ENCODE results near the gene DHRS4L2.
"Not testable (repeated sequence)": the region's sequence is repeated elsewhere in the genome, so short reads cannot be mapped to it uniquely, and the experiment has no call there.

DHRS4L2 gene

DNA sequence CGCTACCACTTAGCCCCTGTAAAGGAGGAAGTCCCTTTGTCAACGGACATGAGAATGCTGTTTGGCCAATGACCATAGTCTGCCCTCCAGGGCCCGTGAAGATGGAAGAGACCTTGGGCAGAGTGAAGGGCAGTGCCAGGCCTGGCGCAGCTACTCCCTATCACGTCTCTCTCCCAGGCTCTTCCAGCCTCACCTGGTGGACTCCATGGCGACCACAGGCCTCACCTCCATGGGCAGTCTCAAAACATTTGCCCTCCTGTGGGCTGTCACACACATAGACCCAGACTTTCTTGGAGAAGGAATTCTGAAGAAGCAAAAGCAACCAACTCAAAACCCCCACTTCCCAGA, 35.6 kb upstream of the DHRS4L2 start:
- peak overlapping the region in 4 of 5 donors; percentile 80 to 99 (median 96) for H3K9ac ChIP-seq (ENCODE audit: low read length in 5 of 5)
- not testable (repeated sequence) for H3K27me3 ChIP-seq (ENCODE audit: control insufficient read depth in 5 of 5, insufficient read depth in 4 of 5, low read length in 5 of 5); H3K9me3 ChIP-seq (ENCODE audit: control insufficient read depth in 5 of 5, low read length in 5 of 5); H3K36me3 ChIP-seq (ENCODE audit: control insufficient read depth in 5 of 5, insufficient read depth in 5 of 5, low read length in 5 of 5)
- peaks cover 0 to 39% (median 28%) of the 10 kb centered on the region in 5 donors for H3K4me1 ChIP-seq (ENCODE audit: control insufficient read depth in 5 of 5, insufficient read depth in 5 of 5, low read length in 5 of 5)
- H3K27ac ChIP-seq (ENCODE audit: low read depth, low read length), result peak overlapping the region; percentile 91
- H3K4me3 ChIP-seq (ENCODE audit: low read depth in 1 of 5, low read length in 5 of 5), result peak overlapping the region; percentile 85 to 99 (median 96)

DNA sequence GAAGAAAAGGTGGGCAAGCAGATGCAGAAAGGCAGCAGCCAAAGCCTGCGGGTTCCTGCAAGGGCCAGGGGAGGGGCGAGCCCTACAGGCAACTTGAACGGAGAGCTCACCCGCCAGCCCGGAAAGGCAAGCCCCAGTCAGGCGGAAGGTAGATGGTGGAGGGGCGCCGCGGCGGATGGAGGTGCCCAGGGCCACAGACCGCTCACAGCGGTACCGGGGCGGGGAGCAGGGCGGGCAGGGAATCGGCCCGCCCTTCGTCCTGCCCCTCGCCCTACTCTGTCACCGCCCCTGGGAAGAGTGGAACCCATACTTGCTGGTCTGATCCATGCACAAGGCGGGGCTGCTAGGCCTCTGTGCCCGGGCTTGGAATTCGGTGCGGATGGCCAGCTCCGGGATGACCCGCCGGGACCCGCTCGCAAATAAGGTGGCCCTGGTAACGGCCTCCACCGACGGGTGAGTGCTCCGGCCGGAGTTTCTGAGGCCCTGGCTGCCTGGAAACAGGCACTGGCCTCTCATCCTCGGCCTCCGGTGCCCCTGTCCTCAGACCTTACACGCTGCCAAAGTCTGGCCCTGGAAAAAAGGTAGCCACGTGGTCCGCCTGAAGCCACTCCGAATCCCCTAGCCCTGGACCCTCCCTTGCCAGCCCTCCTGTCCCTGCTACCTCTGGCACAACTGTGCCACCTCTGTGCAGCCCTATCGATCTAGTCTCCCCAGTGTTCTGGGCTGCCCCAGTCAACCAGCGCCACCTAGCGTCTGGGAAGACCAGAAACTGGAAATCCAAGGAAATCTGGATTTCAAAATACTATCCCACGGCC, 35.1 kb upstream of the DHRS4L2 start, which contains the start of gene DHRS4:
Gene DHRS4 (plus strand): TSS at position 307 of the 815 bp plus-strand sequence. CDS start 19 bp downstream, at position 326.
- Histone ChIP-seq H3K4me3 (ENCODE audit: low read depth in 1 of 5, low read length in 5 of 5) (peak within 1 kb of the TSS; percentile 94 to 99 (median 96)), H3K4me1 (ENCODE audit: control insufficient read depth in 5 of 5, insufficient read depth in 5 of 5, low read length in 5 of 5) (peaks cover 0 to 39% (median 28%) of the 10 kb centered on the region in 5 donors), H3K27ac (ENCODE audit: low read depth, low read length) (peak within 1 kb of the TSS; percentile 91), H3K27me3 (ENCODE audit: control insufficient read depth in 5 of 5, insufficient read depth in 4 of 5, low read length in 5 of 5) (no peaks in the 10 kb centered on the region), H3K36me3 (ENCODE audit: control insufficient read depth in 5 of 5, insufficient read depth in 5 of 5, low read length in 5 of 5) (peaks cover 0 to 8% (median 0%) of the 10 kb centered on the region in 5 donors), H3K9me3 (ENCODE audit: control insufficient read depth in 5 of 5, low read length in 5 of 5) (no peaks in the 10 kb centered on the region), H3K9ac (ENCODE audit: low read length in 5 of 5) (peak within 1 kb of the TSS; percentile 80 to 99 (median 96))

GRCh38 chr14:23954279-23954614, 34.5 kb upstream of the DHRS4L2 start:
- peak overlapping the region; percentile 80 to 99 (median 96) for H3K9ac ChIP-seq (ENCODE audit: low read length in 5 of 5)
- peaks cover 0 to 39% (median 28%) of the 10 kb centered on the region in 5 donors for H3K4me1 ChIP-seq (ENCODE audit: control insufficient read depth in 5 of 5, insufficient read depth in 5 of 5, low read length in 5 of 5)
- H3K27ac ChIP-seq (ENCODE audit: low read depth, low read length), result peak overlapping the region; percentile 91
- H3K9me3 ChIP-seq (ENCODE audit: control insufficient read depth in 5 of 5, low read length in 5 of 5); H3K36me3 ChIP-seq (ENCODE audit: control insufficient read depth in 5 of 5, insufficient read depth in 5 of 5, low read length in 5 of 5); H3K27me3 ChIP-seq (ENCODE audit: control insufficient read depth in 5 of 5, insufficient read depth in 4 of 5, low read length in 5 of 5): not testable (repeated sequence)
- peak overlapping the region; percentile 94 to 99 (median 96) for H3K4me3 ChIP-seq (ENCODE audit: low read depth in 1 of 5, low read length in 5 of 5)

- H3K27me3 ChIP-seq (ENCODE audit: control insufficient read depth in 5 of 5, insufficient read depth in 4 of 5, low read length in 5 of 5); H3K36me3 ChIP-seq (ENCODE audit: control insufficient read depth in 5 of 5, insufficient read depth in 5 of 5, low read length in 5 of 5); H3K9me3 ChIP-seq (ENCODE audit: control insufficient read depth in 5 of 5, low read length in 5 of 5); H3K9ac ChIP-seq (ENCODE audit: low read length in 5 of 5); H3K27ac ChIP-seq (ENCODE audit: low read depth, low read length); H3K4me3 ChIP-seq (ENCODE audit: low read depth in 1 of 5, low read length in 5 of 5): not testable (repeated sequence)
- peaks cover 0 to 39% (median 28%) of the 10 kb centered on the region in 5 donors for H3K4me1 ChIP-seq (ENCODE audit: control insufficient read depth in 5 of 5, insufficient read depth in 5 of 5, low read length in 5 of 5)
These were observed 33.8 kb upstream of the DHRS4L2 start for GRCh38 chr14:23954965-23955364.

GRCh38 chr14:23955811-23956210, 32.9 kb upstream of the DHRS4L2 start:
- not testable (repeated sequence) for H3K36me3 ChIP-seq (ENCODE audit: control insufficient read depth in 5 of 5, insufficient read depth in 5 of 5, low read length in 5 of 5); H3K9ac ChIP-seq (ENCODE audit: low read length in 5 of 5); H3K9me3 ChIP-seq (ENCODE audit: control insufficient read depth in 5 of 5, low read length in 5 of 5); H3K27me3 ChIP-seq (ENCODE audit: control insufficient read depth in 5 of 5, insufficient read depth in 4 of 5, low read length in 5 of 5); H3K27ac ChIP-seq (ENCODE audit: low read depth, low read length); H3K4me3 ChIP-seq (ENCODE audit: low read depth in 1 of 5, low read length in 5 of 5)
- peaks cover 0 to 39% (median 28%) of the 10 kb centered on the region in 5 donors for H3K4me1 ChIP-seq (ENCODE audit: control insufficient read depth in 5 of 5, insufficient read depth in 5 of 5, low read length in 5 of 5)

GRCh38 chr14:23957913-23958569, 30.7 kb upstream of the DHRS4L2 start:
- H3K27me3 ChIP-seq (ENCODE audit: control insufficient read depth in 5 of 5, insufficient read depth in 4 of 5, low read length in 5 of 5); H3K4me3 ChIP-seq (ENCODE audit: low read depth in 1 of 5, low read length in 5 of 5); H3K36me3 ChIP-seq (ENCODE audit: control insufficient read depth in 5 of 5, insufficient read depth in 5 of 5, low read length in 5 of 5); H3K27ac ChIP-seq (ENCODE audit: low read depth, low read length); H3K9me3 ChIP-seq (ENCODE audit: control insufficient read depth in 5 of 5, low read length in 5 of 5); H3K9ac ChIP-seq (ENCODE audit: low read length in 5 of 5): not testable (repeated sequence)
- peaks cover 0 to 20% (median 13%) of the 10 kb centered on the region in 5 donors for H3K4me1 ChIP-seq (ENCODE audit: control insufficient read depth in 5 of 5, insufficient read depth in 5 of 5, low read length in 5 of 5)

DNA sequence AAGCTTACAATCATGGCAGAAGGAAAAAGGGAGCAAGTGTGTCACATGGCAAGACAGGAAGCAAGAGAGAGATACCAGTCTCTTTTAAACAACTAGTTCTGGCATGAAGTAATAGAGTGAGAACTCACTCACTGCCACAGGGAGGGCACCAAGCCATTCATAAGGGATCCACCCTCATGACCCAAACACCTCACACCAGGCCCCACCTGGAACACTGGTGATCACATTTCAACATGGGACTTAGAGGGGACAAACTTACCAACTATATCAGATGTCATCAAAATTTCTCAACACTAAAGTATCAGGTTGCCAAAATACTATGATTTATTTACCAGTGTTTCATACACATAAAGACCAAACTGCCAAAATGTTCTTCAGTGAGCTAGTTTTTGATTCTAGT, 27.8 kb upstream of the DHRS4L2 start:
- not testable (repeated sequence) for H3K9ac ChIP-seq (ENCODE audit: low read length in 5 of 5); H3K9me3 ChIP-seq (ENCODE audit: control insufficient read depth in 5 of 5, low read length in 5 of 5)

DNA sequence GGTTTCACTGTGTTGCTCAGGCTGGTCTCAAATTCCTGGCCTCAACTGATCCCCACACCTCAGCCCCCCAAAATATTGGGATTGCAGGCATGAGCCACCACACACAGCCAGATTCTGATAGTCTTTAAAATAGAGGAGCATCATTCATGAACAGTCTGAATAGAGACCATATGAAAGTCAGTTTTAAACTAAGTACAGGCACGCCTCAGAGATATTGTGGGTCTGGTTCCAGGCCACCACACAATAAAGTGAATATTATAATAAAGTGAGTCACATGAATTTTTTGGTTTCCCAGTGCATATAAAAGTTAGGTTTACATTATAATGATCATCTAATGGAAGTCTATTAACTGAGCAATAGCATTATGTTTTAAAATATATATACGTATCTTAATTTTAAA, 27.0 kb upstream of the DHRS4L2 start:
- H3K36me3 ChIP-seq (ENCODE audit: control insufficient read depth in 5 of 5, insufficient read depth in 5 of 5, low read length in 5 of 5); H3K4me1 ChIP-seq (ENCODE audit: control insufficient read depth in 5 of 5, insufficient read depth in 5 of 5, low read length in 5 of 5); H3K27ac ChIP-seq (ENCODE audit: low read depth, low read length); H3K4me3 ChIP-seq (ENCODE audit: low read depth in 1 of 5, low read length in 5 of 5); H3K9ac ChIP-seq (ENCODE audit: low read length in 5 of 5); H3K27me3 ChIP-seq (ENCODE audit: control insufficient read depth in 5 of 5, insufficient read depth in 4 of 5, low read length in 5 of 5); H3K9me3 ChIP-seq (ENCODE audit: control insufficient read depth in 5 of 5, low read length in 5 of 5): not testable (repeated sequence)

More for the DNA sequence above, 27.8 kb upstream of the DHRS4L2 start:
- H3K27me3 ChIP-seq (ENCODE audit: control insufficient read depth in 5 of 5, insufficient read depth in 4 of 5, low read length in 5 of 5); H3K36me3 ChIP-seq (ENCODE audit: control insufficient read depth in 5 of 5, insufficient read depth in 5 of 5, low read length in 5 of 5); H3K4me1 ChIP-seq (ENCODE audit: control insufficient read depth in 5 of 5, insufficient read depth in 5 of 5, low read length in 5 of 5); H3K4me3 ChIP-seq (ENCODE audit: low read depth in 1 of 5, low read length in 5 of 5); H3K27ac ChIP-seq (ENCODE audit: low read depth, low read length): not testable (repeated sequence)

GRCh38 chr14:23969130-23969480, 19.6 kb upstream of the DHRS4L2 start:
- peak overlapping the region in 1 of 5 donors; percentile 65 for H3K4me3 ChIP-seq (ENCODE audit: low read depth in 1 of 5, low read length in 5 of 5)
- not testable (repeated sequence) for H3K27ac ChIP-seq (ENCODE audit: low read depth, low read length)

DNA sequence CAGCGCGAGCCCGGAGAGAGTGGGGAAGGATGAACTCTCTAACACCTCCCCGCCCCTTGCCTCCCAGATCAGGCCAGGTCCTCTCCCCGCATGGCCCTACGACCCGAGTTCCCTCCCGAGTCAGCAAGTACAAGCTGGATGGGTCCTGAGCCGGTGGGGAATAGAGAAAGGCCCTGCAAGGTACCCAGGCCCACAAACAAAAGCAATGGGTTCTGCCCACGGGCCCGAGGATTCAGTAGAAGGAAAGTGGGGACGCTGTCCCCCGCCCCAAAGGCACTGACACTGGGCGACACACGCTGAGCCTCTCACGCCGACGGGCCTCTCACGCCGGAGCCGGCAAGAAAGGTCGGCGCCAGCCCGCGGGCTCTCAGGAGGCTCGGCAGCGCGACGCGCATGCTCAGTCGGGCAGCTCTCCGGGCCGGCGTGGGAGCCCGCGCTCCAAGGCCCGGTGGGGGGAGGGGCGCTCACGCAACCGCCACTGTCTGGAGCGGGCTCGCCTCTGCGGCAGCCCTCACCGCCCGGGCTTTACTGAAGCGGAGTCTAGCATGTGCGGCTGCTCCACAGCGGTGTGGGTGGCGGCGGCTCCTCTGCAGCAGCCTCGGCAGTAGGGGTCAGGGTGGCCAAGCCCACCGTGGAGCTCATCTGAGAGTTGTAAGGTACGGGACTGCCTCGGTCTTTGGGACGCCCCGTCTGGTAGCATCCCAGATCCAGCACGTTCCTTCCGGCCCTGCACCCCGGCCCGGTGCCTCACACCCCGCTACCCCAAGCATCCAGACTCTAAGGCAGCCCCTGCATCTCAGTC, 19.0 kb upstream of the DHRS4L2 start:
- H3K4me3 ChIP-seq (ENCODE audit: low read depth in 1 of 5, low read length in 5 of 5), result peak overlapping the region in 4 of 5 donors; percentile 44 to 65 (median 48)
- not testable (repeated sequence) for H3K27ac ChIP-seq (ENCODE audit: low read depth, low read length); H3K4me1 ChIP-seq (ENCODE audit: control insufficient read depth in 5 of 5, insufficient read depth in 5 of 5, low read length in 5 of 5); H3K36me3 ChIP-seq (ENCODE audit: control insufficient read depth in 5 of 5, insufficient read depth in 5 of 5, low read length in 5 of 5); H3K27me3 ChIP-seq (ENCODE audit: control insufficient read depth in 5 of 5, insufficient read depth in 4 of 5, low read length in 5 of 5); H3K9me3 ChIP-seq (ENCODE audit: control insufficient read depth in 5 of 5, low read length in 5 of 5)
- H3K9ac ChIP-seq (ENCODE audit: low read length in 5 of 5), result peak overlapping the region in 2 of 5 donors; percentile 62 to 64

More at GRCh38 chr14:23969130-23969480, 19.6 kb upstream of the DHRS4L2 start:
- H3K9me3 ChIP-seq (ENCODE audit: control insufficient read depth in 5 of 5, low read length in 5 of 5); H3K27me3 ChIP-seq (ENCODE audit: control insufficient read depth in 5 of 5, insufficient read depth in 4 of 5, low read length in 5 of 5); H3K4me1 ChIP-seq (ENCODE audit: control insufficient read depth in 5 of 5, insufficient read depth in 5 of 5, low read length in 5 of 5); H3K9ac ChIP-seq (ENCODE audit: low read length in 5 of 5); H3K36me3 ChIP-seq (ENCODE audit: control insufficient read depth in 5 of 5, insufficient read depth in 5 of 5, low read length in 5 of 5): not testable (repeated sequence)
